Stimulated activated CD4-positive, alpha-beta T cell treated with anti-CD3 and anti-CD28 coated beads, Interleukin-12 subunit alpha, Interleukin-12 subunit beta, amount 100 ng/mL, for 4 hours (primary cell): Measurements from ENCODE around the gene PIM3.
A peak's percentile ranks its signal among the peaks of the same experiment; 100 is the strongest.

ENCODE experiments used
- DNase-seq: peaks from one replicate; pipeline ENCODE4 v3.0.0-alpha.2; 2020

Gene PIM3

GRCh38 chr22:50009251-50009650 is 48.7 kb downstream of the PIM3 start:
- no peak for DNase-seq

- no peak for DNase-seq
Measured at GRCh38 chr22:50009765-50010675, 49.4 kb downstream of the PIM3 start.

DNA sequence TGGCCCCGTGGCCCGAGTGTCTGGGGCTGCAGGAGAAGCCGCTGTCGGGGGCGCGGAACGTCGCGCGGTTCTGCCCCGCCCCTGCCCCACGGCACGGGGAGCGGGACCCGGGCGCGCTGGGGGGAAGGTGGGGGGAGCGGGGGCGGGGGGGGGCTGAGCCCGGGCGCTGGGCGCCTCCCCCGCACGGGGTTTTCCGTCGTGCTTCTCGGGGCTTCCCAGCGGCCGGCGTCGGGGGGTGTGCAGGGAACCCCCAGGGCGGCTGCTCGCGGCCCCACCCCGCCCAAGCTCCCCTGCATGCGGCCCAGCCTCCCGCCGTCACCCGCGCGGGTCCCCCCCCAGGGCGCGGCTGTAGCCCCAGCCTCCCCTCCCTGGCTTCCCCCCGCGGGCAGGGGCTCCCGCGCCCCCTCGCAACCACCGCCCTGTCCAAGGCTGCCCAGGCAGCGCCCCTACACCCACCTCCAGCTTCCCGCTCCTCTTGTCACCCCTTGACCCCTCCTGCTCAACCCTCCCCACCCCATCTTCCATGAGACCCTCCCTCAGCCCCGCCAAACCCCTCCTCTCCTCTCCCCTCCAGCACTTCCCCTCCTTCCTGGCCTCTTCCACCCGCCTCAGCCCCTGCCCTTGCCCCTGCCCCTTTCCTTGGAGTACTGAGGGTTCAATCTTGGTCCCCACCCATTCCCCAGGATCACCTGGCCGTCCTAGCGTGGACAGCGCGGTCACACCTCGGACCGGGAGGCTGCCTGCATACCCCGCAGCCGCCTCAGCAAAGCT is 50.3 kb downstream of the PIM3 start:
- peak; percentile 64 for DNase-seq

GRCh38 chr22:50011447-50012210 is 51.1 kb downstream of the PIM3 start:
- no peak for DNase-seq

- no peak for DNase-seq
Measured at GRCh38 chr22:50012211-50013181, 51.9 kb downstream of the PIM3 start, which contains the start of gene IL17REL. Gene IL17REL, minus strand, starts transcription at chr22:50012765. Its CDS starts 119 bp downstream, at chr22:50012646.
